ENCODE results near the gene NDUFA13. TPM values are rescaled to one million over a fixed set of nuclear protein-coding genes. Genes with fewer than 3 reads are reported as not detected.

The NDUFA13 gene
- polyA plus RNA-seq, 1 of the 3 experiments (the other 2 are of a cell fraction): 1,828 TPM

GRCh38 chr19:19562665-19563347, 46.8 kb downstream of the NDUFA13 start:
- no peaks in the 10 kb centered on the region for H3K9me2 ChIP-seq
- no peak for TF ChIP-seq GATA2 (CRISPR knock-in tag; IDR thresholded peaks at IDR 0.05)
- no peak for TF ChIP-seq NRF1 (IDR thresholded peaks at IDR 0.05; ENCODE audit: low read depth, low read length)
- TF ChIP-seq POLR2AphosphoS5 (IDR thresholded peaks at IDR 0.05; ENCODE audit: low read depth, low read length): no peak
- TF ChIP-seq, protein P1, sequence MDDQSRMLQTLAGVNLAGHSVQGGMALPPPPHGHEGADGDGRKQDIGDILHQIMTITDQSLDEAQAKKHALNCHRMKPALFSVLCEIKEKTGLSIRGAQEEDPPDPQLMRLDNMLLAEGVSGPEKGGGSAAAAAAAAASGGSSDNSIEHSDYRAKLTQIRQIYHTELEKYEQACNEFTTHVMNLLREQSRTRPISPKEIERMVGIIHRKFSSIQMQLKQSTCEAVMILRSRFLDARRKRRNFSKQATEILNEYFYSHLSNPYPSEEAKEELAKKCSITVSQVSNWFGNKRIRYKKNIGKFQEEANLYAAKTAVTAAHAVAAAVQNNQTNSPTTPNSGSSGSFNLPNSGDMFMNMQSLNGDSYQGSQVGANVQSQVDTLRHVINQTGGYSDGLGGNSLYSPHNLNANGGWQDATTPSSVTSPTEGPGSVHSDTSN (IDR thresholded peaks at IDR 0.05): no peak
- no peak for TF ChIP-seq ELF1 (IDR thresholded peaks at IDR 0.05)
- TF ChIP-seq FOSL2 (IDR thresholded peaks at IDR 0.05; ENCODE audit: borderline replicate concordance, low read depth): no peak
- 82% methylated on average over 11 of the region's 17 CpGs for WGBS (ENCODE audit: low lambda C conversion rate)
- no peaks in the 10 kb centered on the region for H3K36me3 ChIP-seq (replicated peaks in 1 of 2; ENCODE audit: control insufficient read depth in 1 of 2, insufficient read depth in 2 of 2, low read length in 1 of 2)
- no peaks in the 10 kb centered on the region for H3F3A ChIP-seq (replicated peaks; ENCODE audit: insufficient read depth)
- ChIA-PET CTCF (interaction anchor here (0.7 to 1.1 kb wide), 3 partner anchors 8 to 15 kb away, joined by 3 read pairs; no protein-coding TSS in a partner anchor), POLR2A (no interaction called here)
- H3K79me2 ChIP-seq (ENCODE audit: insufficient read depth): no peaks in the 10 kb centered on the region
- no peaks in the 10 kb centered on the region for H4K20me1 ChIP-seq (ENCODE audit: insufficient read depth)
- H3K9ac ChIP-seq: no peak overlapping the region
- no peak overlapping the region for H3K27ac ChIP-seq (ENCODE audit: low read depth in 2 of 2, low read length in 1 of 2)
- no peaks in the 10 kb centered on the region; a peak in 1 of 4 replicates for H3K4me1 ChIP-seq (ENCODE audit: control insufficient read depth in 1 of 2, insufficient read depth in 2 of 2, low read depth in 1 of 2, low read length in 1 of 2)
- H3K27me3 ChIP-seq (ENCODE audit: insufficient read depth): no peaks in the 10 kb centered on the region
- no peak for DNase-seq
- H2AFZ ChIP-seq (ENCODE audit: low read depth): no peak overlapping the region
- H3K4me3 ChIP-seq (ENCODE audit: low read depth in 2 of 2, low read length in 1 of 2): no peak overlapping the region
- H3K9me3 ChIP-seq: no peaks in the 10 kb centered on the region
- no peak overlapping the region for H3K4me2 ChIP-seq

DNA sequence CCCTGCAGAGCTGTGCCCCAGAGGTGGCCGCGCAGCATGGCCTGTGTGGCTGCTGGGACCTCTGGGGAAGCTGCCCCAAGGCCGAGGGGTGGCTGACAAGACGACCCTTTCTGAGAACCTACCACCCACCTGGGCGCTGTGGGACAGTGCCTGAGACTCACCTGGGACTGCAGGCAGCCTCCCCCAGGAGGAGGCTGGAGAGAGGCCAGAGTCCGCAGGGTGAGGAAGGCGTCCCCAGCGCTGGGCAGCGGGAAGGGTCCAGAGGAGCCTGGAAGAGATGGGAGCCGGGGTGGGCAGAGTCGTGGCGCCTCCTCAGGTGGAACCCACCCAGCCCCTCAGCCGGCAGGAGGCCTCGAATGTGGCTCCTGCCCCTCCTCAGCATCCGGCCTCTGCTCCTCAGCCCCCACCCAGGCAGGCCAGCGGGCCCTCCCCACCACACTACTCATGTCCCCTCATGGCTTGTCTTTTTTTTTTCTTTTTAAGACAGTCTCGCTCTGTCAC, 47.4 kb downstream of the NDUFA13 start:
- H3K27me3 ChIP-seq (ENCODE audit: insufficient read depth): no peaks in the 10 kb centered on the region
- ChIA-PET CTCF (interaction anchor here (0.9 kb wide), 1 partner anchor 9 kb away, joined by 3 read pairs; no protein-coding TSS in a partner anchor), POLR2A (no interaction called here)
- H3K36me3 ChIP-seq (replicated peaks in 1 of 2; ENCODE audit: control insufficient read depth in 1 of 2, insufficient read depth in 2 of 2, low read length in 1 of 2): no peaks in the 10 kb centered on the region
- no peaks in the 10 kb centered on the region for H3K9me3 ChIP-seq
- WGBS (ENCODE audit: low lambda C conversion rate): 90% methylated on average over 7 of the region's 17 CpGs
- no peak overlapping the region for H3K27ac ChIP-seq (ENCODE audit: low read depth in 2 of 2, low read length in 1 of 2)
- H3K79me2 ChIP-seq (ENCODE audit: insufficient read depth): no peaks in the 10 kb centered on the region
- H3K4me1 ChIP-seq (ENCODE audit: control insufficient read depth in 1 of 2, insufficient read depth in 2 of 2, low read depth in 1 of 2, low read length in 1 of 2): no peaks in the 10 kb centered on the region; a peak in 1 of 4 replicates
- no peak overlapping the region for H3K9ac ChIP-seq
- no peaks in the 10 kb centered on the region for H4K20me1 ChIP-seq (ENCODE audit: insufficient read depth)
- H3K4me2 ChIP-seq: no peak overlapping the region
- no peak overlapping the region for H3K4me3 ChIP-seq (ENCODE audit: low read depth in 2 of 2, low read length in 1 of 2)
- no peak overlapping the region for H2AFZ ChIP-seq (ENCODE audit: low read depth)
- no peak for DNase-seq
- H3K9me2 ChIP-seq: no peaks in the 10 kb centered on the region
- no peaks in the 10 kb centered on the region for H3F3A ChIP-seq (replicated peaks; ENCODE audit: insufficient read depth)
- no peak for TF ChIP-seq CTCF (IDR thresholded peaks at IDR 0.05)
- TF ChIP-seq, protein P2, sequence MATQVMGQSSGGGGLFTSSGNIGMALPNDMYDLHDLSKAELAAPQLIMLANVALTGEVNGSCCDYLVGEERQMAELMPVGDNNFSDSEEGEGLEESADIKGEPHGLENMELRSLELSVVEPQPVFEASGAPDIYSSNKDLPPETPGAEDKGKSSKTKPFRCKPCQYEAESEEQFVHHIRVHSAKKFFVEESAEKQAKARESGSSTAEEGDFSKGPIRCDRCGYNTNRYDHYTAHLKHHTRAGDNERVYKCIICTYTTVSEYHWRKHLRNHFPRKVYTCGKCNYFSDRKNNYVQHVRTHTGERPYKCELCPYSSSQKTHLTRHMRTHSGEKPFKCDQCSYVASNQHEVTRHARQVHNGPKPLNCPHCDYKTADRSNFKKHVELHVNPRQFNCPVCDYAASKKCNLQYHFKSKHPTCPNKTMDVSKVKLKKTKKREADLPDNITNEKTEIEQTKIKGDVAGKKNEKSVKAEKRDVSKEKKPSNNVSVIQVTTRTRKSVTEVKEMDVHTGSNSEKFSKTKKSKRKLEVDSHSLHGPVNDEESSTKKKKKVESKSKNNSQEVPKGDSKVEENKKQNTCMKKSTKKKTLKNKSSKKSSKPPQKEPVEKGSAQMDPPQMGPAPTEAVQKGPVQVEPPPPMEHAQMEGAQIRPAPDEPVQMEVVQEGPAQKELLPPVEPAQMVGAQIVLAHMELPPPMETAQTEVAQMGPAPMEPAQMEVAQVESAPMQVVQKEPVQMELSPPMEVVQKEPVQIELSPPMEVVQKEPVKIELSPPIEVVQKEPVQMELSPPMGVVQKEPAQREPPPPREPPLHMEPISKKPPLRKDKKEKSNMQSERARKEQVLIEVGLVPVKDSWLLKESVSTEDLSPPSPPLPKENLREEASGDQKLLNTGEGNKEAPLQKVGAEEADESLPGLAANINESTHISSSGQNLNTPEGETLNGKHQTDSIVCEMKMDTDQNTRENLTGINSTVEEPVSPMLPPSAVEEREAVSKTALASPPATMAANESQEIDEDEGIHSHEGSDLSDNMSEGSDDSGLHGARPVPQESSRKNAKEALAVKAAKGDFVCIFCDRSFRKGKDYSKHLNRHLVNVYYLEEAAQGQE (IDR thresholded peaks at IDR 0.05; ENCODE audit: low read depth, low read length): no peak
- no peak for TF ChIP-seq ELF1 (IDR thresholded peaks at IDR 0.05)
- TF ChIP-seq MXI1 (IDR thresholded peaks at IDR 0.05; ENCODE audit: low read depth, low read length): no peak
- TF ChIP-seq, protein P3, sequence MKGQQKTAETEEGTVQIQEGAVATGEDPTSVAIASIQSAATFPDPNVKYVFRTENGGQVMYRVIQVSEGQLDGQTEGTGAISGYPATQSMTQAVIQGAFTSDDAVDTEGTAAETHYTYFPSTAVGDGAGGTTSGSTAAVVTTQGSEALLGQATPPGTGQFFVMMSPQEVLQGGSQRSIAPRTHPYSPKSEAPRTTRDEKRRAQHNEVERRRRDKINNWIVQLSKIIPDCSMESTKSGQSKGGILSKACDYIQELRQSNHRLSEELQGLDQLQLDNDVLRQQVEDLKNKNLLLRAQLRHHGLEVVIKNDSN (IDR thresholded peaks at IDR 0.05; ENCODE audit: borderline replicate concordance, low read depth): no peak
- no peak for TF ChIP-seq SIN3A (IDR thresholded peaks at IDR 0.05; ENCODE audit: borderline replicate concordance, low read depth, low read length)
- no peak for TF ChIP-seq ZBTB33 (IDR thresholded peaks at IDR 0.05; ENCODE audit: borderline replicate concordance, low read depth)
- no peak for TF ChIP-seq GATA2 (CRISPR knock-in tag; IDR thresholded peaks at IDR 0.05)
- TF ChIP-seq, protein P1 (IDR thresholded peaks at IDR 0.05): no peak
- TF ChIP-seq YY1 (IDR thresholded peaks at IDR 0.05; ENCODE audit: low read depth): no peak
- no peak for TF ChIP-seq RCOR1 (IDR thresholded peaks at IDR 0.05; ENCODE audit: low read length)

All from SK-N-SH (cell line).